PC-3 (cell line): ENCODE measurements around the gene ILKAP. TPM values are rescaled to one million over a fixed set of nuclear protein-coding genes. Genes with fewer than 3 reads are reported as not detected.

Experiments used
- ATAC-seq: fragments of 200-7000 bp; cut with Tn5 transposase; 2 replicates; pipeline ENCODE4 v1.9.1; 2020; ENCODE audit warnings: mild to moderate bottlenecking, moderate library complexity
- BruUV-seq: library from RNA; stranded (reverse); fragments of 400-500 nt; replicated peaks from 2 replicates; lab custom pipeline; 2021; lab: Mats Ljungman, UMichigan
- CTCF ChIA-PET: fragments of 300-600 bp; sonication (Branson Sonifier 250); formaldehyde crosslinking; loops from one replicate; lab custom pipeline; 2022; ENCODE audit warnings: antibody characterized with exemption; lab: Charles Lee
- POLR2A ChIA-PET: fragments of 300-600 bp; sonication (Branson Sonifier 250); formaldehyde crosslinking; loops from one replicate; lab custom pipeline; 2022; ENCODE audit warnings: antibody characterized with exemption; ENCODE audit not compliant: unreplicated experiment; lab: Charles Lee
- DNase-seq: peaks from one replicate; pipeline ENCODE4 v3.0.0-alpha.2; 2015
- H2AFZ ChIP-seq: fragments of 300-600 bp; sonication (generic); 2 replicates; pipeline ENCODE4 v1.6.0; 2016; ENCODE audit warnings: antibody characterized with exemption, low read length
- H3F3A ChIP-seq: fragments of 300-600 bp; sonication (generic); one replicate; pipeline ENCODE4 v1.6.0; 2017; ENCODE audit warnings: antibody characterized with exemption, low read length, control low read depth, mild to moderate bottlenecking; ENCODE audit not compliant: unreplicated experiment
- H3K27ac ChIP-seq: fragments of 300-600 bp; sonication (generic); 2 replicates; pipeline ENCODE4 v1.5.1; 2016; ENCODE audit warnings: mild to moderate bottlenecking, low read length
- H3K27me3 ChIP-seq: fragments of 300-600 bp; sonication (generic); 2 replicates; pipeline ENCODE4 v1.6.1; 2016; ENCODE audit warnings: low read length, mixed read lengths
- H3K36me3 ChIP-seq: fragments of 300-600 bp; sonication (generic); 2 replicates; pipeline ENCODE4 v1.6.1; 2016; ENCODE audit warnings: low read depth, mixed run types, low read length, mixed read lengths
- H3K4me1 ChIP-seq: fragments of 300-600 bp; sonication (generic); 2 replicates; pipeline ENCODE4 v1.5.1; 2016; ENCODE audit warnings: low read length; ENCODE audit not compliant: insufficient read depth
- H3K4me2 ChIP-seq: fragments of 300-600 bp; sonication (generic); 2 replicates; pipeline ENCODE4 v1.6.0; 2016; ENCODE audit warnings: low read length
- H3K4me3 ChIP-seq: fragments of 300-600 bp; sonication (generic); 2 replicates; pipeline ENCODE4 v1.5.1; 2016; ENCODE audit warnings: mild to moderate bottlenecking, low read length, mixed read lengths
- H3K79me2 ChIP-seq: fragments of 300-600 bp; sonication (generic); 2 replicates; pipeline ENCODE4 v1.6.1; 2017; ENCODE audit warnings: low read length, mixed read lengths
- H3K9ac ChIP-seq: fragments of 300-600 bp; sonication (generic); 2 replicates; pipeline ENCODE4 v1.6.0; 2016; ENCODE audit warnings: mild to moderate bottlenecking, low read length
- H3K9me2 ChIP-seq: fragments of 300-600 bp; sonication (generic); replicated peaks from 2 replicates; pipeline ENCODE4 v1.6.1; 2016; ENCODE audit warnings: mixed run types, low read length, mixed read lengths
- H3K9me3 ChIP-seq: fragments of 300-600 bp; sonication (generic); 2 replicates; pipeline ENCODE4 v1.6.1; 2016; ENCODE audit warnings: low read length, mixed read lengths
- H4K20me1 ChIP-seq: fragments of 300-600 bp; sonication (generic); 2 replicates; pipeline ENCODE4 v1.6.1; 2016; ENCODE audit warnings: low read length, mixed read lengths
- EZH2 ChIP-seq: fragments of 300-600 bp; sonication (generic); IDR thresholded peaks from one replicate; pipeline ENCODE4 v1.6.1; 2017; ENCODE audit warnings: antibody characterized with exemption, mild to moderate bottlenecking, low read length; ENCODE audit not compliant: unreplicated experiment
- EZH2phosphoT487 ChIP-seq: fragments of 300-600 bp; sonication (generic); IDR thresholded peaks from 2 replicates; pipeline ENCODE4 v1.6.1; 2018; ENCODE audit warnings: mild to moderate bottlenecking, antibody characterized with exemption, low read length, borderline replicate concordance
- intact Hi-C: fragments of 100-400 bp; cut with micrococcal nuclease; formaldehyde crosslinking; loops from 2 replicates; pipeline ENCODE4 v1.9.0; 2023
- total RNA-seq: library from RNA; depleted of rRNA; stranded (reverse); fragments of >200 nt; gene quantifications from 2 replicates; pipeline ENCODE4 v1.2.3, GENCODE V29; 2014
- TF ChIP-seq, protein P1 (sequence below): fragments of 300-600 bp; sonication (generic); conservative IDR thresholded peaks from 2 replicates; pipeline ENCODE4 v1.5.1; 2017; ENCODE audit warnings: antibody characterized with exemption, low read depth, mild to moderate bottlenecking, low read length

ILKAP gene
- total RNA-seq, 1 experiment from 2014 or later: 30.7 TPM

DNA sequence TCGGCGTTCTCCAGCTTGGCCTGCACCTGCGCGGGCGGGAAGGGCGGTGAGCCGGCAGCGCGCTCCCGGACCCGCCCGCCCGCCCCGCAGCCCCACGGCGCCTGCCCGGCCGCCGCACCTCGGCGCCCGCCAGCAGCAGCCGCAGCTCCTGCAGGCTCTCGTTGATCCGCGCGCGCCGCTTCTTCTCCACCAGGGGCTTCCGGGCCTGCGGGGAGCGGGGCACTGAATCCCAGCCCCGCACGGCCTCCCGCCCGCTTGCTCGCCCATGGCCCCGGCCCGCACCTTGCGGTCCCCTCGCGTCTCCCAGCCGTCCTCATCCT lies 36.0 kb upstream of the ILKAP start:
- H3K79me2 ChIP-seq: no peaks in the 10 kb centered on the region
- H3K9ac ChIP-seq: no peak overlapping the region
- H2AFZ ChIP-seq: peak overlapping the region; percentile 68
- peak overlapping the region; percentile 70 for H3K4me3 ChIP-seq
- no peaks in the 10 kb centered on the region for H3K9me2 ChIP-seq
- peaks cover 4% of the 10 kb centered on the region; the same call in 1 of the 2 replicates for H3K4me1 ChIP-seq
- POLR2A ChIA-PET: no interaction called here
- CTCF ChIA-PET: no interaction called here
- TF ChIP-seq EZH2phosphoT487 (no peak), EZH2 (no peak)
- TF ChIP-seq, protein P1, sequence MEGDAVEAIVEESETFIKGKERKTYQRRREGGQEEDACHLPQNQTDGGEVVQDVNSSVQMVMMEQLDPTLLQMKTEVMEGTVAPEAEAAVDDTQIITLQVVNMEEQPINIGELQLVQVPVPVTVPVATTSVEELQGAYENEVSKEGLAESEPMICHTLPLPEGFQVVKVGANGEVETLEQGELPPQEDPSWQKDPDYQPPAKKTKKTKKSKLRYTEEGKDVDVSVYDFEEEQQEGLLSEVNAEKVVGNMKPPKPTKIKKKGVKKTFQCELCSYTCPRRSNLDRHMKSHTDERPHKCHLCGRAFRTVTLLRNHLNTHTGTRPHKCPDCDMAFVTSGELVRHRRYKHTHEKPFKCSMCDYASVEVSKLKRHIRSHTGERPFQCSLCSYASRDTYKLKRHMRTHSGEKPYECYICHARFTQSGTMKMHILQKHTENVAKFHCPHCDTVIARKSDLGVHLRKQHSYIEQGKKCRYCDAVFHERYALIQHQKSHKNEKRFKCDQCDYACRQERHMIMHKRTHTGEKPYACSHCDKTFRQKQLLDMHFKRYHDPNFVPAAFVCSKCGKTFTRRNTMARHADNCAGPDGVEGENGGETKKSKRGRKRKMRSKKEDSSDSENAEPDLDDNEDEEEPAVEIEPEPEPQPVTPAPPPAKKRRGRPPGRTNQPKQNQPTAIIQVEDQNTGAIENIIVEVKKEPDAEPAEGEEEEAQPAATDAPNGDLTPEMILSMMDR: no peak
- peak overlapping the region; percentile 85 for H3K4me2 ChIP-seq
- no peak overlapping the region for H3K27ac ChIP-seq
- H4K20me1 ChIP-seq: no peaks in the 10 kb centered on the region
- intact Hi-C loops: no loop called here
- H3K36me3 ChIP-seq: no peaks in the 10 kb centered on the region
- H3F3A ChIP-seq: no peaks in the 10 kb centered on the region
- DNase-seq: no peak
- BruUV-seq: no TSS peak
- no peaks in the 10 kb centered on the region for H3K9me3 ChIP-seq
- peak; percentile 17 for ATAC-seq
- no peaks in the 10 kb centered on the region for H3K27me3 ChIP-seq

- Histone ChIP-seq H3K36me3 (no peaks in the 10 kb centered on the region), H3K9me2 (no peaks in the 10 kb centered on the region), H4K20me1 (no peaks in the 10 kb centered on the region), H3K4me3 (no peak overlapping the region), H3K27me3 (no peaks in the 10 kb centered on the region), H3K4me1 (peaks cover 4% of the 10 kb centered on the region; the same call in 1 of the 2 replicates), H3K9me3 (no peaks in the 10 kb centered on the region), H2AFZ (no peak overlapping the region), H3F3A (no peaks in the 10 kb centered on the region), H3K4me2 (0 out of 2 replicates have a peak overlapping the region, but pooled peaks have one; percentile 28), H3K79me2 (no peaks in the 10 kb centered on the region), H3K27ac (no peak overlapping the region), H3K9ac (no peak overlapping the region)
- no TSS peak for BruUV-seq
- no peak for DNase-seq
- POLR2A ChIA-PET: interaction anchor here (0.6 kb wide), 1 partner anchor 37 kb away, joined by 4 read pairs; no protein-coding TSS in a partner anchor
- TF ChIP-seq EZH2phosphoT487: no peak
- TF ChIP-seq, protein P1: no peak; the same call in 1 of the 2 replicates
- TF ChIP-seq EZH2: no peak
- intact Hi-C loops: no loop called here
- ATAC-seq: no peak
- CTCF ChIA-PET: no interaction called here
These were observed 35.5 kb upstream of the ILKAP start for GRCh38 chr2:238238766-238239542.

DNA sequence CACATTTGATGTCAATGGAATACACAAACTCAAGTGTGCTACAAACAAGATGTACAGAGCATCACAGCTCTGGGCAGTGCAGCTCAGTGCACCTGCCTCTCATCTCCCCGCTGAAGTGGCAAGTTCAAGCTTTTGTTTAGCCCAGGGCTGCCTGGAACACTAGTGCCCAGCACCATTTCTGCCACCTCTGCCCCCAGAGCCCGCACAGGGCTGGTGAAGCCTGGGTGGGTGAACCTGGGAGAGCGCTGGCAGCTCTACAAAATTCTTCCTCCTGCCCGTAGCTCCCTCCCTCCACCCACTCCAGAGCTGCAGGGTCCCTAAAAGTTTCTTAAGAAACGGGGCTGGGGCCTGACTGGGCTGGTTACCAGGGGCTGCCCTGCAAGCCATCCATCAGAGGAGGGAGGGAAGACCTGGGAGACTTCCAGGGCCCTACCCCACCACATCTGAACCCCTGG lies 34.8 kb upstream of the ILKAP start:
- no peak for ATAC-seq
- intact Hi-C loops: no loop called here

More for the DNA sequence above, 34.8 kb upstream of the ILKAP start:
- Histone ChIP-seq H3K79me2 (no peaks in the 10 kb centered on the region), H3K9me3 (no peaks in the 10 kb centered on the region), H3K4me1 (peaks cover 4% of the 10 kb centered on the region; the same call in 1 of the 2 replicates), H3K4me2 (no peak overlapping the region), H3F3A (no peaks in the 10 kb centered on the region), H3K9ac (no peak overlapping the region), H2AFZ (no peak overlapping the region), H3K36me3 (no peaks in the 10 kb centered on the region), H4K20me1 (no peaks in the 10 kb centered on the region), H3K27ac (no peak overlapping the region), H3K9me2 (no peaks in the 10 kb centered on the region), H3K27me3 (no peaks in the 10 kb centered on the region), H3K4me3 (no peak overlapping the region)
- ChIA-PET POLR2A (interaction anchor here (0.6 kb wide), 1 partner anchor 36 kb away, joined by 4 read pairs; no protein-coding TSS in a partner anchor), CTCF (no interaction called here)
- TF ChIP-seq EZH2 (no peak), EZH2phosphoT487 (no peak)
- TF ChIP-seq, protein P1: no peak
- no peak for DNase-seq
- TSS peak; percentile 44 for BruUV-seq
